Urothelium cell line (cell line): ENCODE measurements around the gene SENP7.
"Not testable (repeated sequence)": the region's sequence is repeated elsewhere in the genome, so short reads cannot be mapped to it uniquely, and the experiment has no call there.

Experiments
- DNase-seq: peaks from one replicate; pipeline ENCODE4 v3.0.0; 2011; ENCODE audit warnings: low spot score, mixed read lengths
- FAIRE-seq: peaks from 2 replicates; lab custom pipeline; 2011; peaks lifted over from hg19 to GRCh38; lab: Jason Lieb, UNC

The SENP7 gene

DNA sequence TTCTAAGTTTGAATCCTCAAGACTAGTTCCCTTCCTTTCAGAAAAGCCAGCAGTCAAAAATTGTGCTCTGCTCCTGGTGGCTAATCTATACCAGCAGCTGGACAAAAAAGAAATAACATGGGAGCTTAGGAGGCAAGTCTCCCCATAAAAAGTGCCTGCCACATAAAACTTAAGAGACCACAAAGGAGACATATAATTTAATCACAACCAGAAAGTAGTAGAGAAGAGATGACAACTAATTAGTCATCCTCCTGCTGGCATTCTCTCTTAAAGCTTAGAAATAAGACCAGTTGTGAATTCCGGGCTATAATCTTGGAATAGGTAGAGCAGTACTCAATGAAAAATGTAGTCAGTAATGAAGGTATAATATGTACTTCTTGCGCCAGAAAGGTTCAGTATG is 172.4 kb downstream of the SENP7 start:
- FAIRE-seq (no peak), DNase-seq (no peak)

DNA sequence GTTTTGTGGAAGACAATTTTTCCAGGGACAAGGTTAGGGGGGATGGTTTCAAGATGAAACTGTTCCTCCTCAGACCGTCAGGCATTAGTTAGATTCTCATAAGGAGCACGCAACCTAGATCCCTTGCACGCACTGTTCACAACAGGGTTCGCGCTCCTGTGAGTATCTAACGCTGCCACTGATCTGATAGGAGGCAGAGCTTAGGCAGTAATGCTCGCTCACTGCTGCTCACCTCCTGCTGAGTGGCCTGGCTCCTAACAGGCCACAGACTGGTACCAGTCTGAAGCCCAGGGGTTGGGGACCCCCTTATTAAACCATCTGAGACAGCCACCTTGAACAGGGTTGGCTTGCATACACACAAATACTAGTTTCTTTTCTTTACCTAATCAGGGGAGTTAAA is 179.1 kb downstream of the SENP7 start:
- no peak for DNase-seq
- peak; percentile 67 for FAIRE-seq

DNA sequence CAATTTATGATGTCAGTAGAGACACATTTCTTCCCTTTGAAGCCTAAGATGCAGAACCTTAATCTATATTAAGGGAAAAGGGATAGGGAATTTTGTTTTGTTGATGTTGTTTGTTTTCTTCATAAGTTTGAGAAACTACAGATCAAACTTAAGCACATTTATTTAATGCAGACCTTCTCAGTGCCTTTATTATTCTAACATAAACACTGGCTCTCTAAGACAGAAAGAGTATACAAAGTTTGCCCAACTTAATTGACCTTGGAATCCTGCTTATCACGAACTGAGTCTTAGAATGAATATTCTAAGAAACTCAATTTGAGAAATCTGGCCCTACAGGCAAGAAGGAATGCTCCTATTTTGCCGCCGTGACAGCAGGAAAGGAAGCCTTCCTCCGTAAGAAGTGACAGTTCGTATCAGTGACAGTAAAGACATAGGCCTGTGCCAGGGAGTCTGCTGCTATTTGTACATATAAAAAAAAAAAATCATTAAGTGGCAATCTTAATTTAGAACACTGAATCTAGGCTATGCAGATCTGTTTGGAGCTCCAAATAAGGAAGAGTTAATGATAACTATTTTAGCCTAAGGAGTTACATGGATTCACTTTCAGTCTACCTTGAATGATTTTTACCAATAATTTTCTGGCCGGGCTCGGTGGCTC is 183.9 kb downstream of the SENP7 start:
- DNase-seq (no peak), FAIRE-seq (no peak)

DNA sequence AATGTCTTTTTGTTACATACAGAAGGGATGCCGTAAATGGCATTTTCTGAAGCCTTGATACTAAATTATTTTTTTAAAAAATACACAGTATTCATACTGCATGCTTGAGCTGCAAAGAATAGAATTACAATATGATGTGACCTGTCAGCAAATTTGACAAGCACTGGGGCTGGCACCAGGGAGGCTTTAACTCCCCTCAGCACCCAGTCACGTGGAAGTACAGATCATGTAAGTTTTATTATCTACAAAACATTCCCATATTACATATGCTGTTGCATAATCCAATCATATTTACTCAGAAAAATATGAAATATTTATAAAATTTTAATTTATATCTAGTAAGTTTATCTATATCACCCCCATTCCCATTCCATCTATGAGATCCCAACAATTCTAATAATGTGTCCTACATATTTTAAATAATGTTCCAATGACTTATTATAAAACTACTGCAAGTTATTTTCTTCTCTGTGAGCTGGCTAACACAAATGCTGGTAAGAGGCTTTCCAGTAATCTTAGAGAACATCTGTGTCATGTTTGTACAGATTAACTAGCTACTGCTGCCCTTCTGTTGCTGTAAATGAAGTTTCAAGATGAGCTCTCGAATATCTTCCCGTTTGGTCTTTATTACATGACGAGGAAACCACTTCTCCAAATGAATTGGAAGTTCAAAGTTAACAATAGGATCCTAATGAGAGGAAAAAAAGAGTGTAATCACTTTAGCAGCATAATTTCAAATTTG is 187.4 kb downstream of the SENP7 start:
- FAIRE-seq = no peak

DNA sequence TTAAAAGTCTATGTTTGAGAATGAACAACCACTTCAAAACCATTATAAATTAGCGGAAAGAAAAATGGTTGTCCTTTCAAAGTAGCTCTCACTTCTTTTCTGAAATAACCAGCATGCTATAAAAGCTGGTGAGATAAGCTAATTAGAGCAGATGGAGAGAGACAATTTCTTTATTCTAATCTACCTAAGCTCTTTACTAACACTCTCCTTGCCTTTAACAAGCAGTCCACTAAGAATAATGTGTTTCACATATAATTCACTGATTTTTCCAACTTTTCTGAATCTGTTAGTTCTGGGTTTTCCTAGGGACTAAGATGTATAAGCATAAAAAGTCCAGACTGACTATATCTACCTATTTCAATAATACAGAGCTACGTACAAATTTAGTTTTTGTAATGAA is 192.5 kb downstream of the SENP7 start, which contains the start of gene IMPG2:
IMPG2 (minus strand) TSS at position 101 of the 400 bp plus-strand sequence. CDS start 203 bp downstream, outside the sequence.
- DNase-seq (no peak), FAIRE-seq (no peak)

More for the DNA sequence above, 187.4 kb downstream of the SENP7 start:
- no peak for DNase-seq

DNA sequence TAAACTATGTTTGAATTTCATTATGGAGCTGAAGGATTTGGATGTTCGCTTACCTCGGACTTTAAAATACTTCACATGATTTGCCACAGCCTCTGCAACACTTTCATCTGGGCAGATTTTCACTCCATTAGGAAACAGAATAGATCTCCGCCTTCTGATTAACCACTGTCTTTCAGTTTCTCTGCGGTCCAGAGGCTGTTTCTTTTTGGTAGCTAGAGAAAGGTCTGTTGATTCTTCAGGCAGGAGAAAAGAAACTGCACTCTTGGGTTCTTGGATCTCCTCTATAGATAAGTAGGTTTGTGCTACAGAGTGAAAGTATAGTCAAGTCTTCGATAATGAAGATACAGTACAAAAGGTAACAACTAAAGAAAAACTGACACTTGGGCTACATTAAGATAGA is 193.5 kb downstream of the SENP7 start:
- no peak for DNase-seq
- FAIRE-seq = no peak

DNA sequence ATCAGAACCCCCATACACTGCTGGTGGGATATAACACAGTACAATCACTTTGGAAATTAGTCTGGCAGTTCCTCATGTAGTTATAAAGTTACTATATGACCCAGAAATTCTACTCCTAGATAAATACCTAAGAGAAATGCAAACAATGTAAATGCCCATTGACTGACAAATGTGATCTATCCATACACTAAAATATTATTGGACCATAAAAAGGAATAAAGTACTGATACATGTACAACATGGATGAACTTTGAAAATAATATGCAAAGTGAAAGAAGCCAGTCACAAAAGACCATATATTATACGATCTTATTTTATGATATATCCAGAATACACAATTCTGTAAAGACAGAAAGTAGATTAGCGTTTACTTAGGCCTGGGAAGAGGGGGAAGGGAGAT is 200.5 kb downstream of the SENP7 start:
- DNase-seq (no peak), FAIRE-seq (no peak)

DNA sequence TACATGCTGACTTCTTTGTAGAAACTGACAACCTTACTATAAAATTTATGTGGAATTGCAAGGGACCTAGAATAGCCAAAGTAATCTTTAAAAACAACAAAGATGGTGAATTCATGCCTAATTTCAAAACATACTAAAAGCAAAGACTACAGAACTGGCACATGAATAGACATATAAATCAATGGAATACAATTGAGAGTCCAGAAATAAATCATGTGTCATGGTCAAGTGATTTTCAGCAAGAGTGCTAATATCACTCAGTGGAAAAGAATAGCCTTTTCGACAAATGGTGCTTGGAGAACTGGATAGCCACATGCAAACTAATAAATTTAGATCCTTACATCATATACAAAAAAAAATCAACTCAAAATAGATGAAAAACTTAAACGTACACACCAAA is 201.3 kb downstream of the SENP7 start:
- FAIRE-seq = no peak
- DNase-seq = no peak

DNA sequence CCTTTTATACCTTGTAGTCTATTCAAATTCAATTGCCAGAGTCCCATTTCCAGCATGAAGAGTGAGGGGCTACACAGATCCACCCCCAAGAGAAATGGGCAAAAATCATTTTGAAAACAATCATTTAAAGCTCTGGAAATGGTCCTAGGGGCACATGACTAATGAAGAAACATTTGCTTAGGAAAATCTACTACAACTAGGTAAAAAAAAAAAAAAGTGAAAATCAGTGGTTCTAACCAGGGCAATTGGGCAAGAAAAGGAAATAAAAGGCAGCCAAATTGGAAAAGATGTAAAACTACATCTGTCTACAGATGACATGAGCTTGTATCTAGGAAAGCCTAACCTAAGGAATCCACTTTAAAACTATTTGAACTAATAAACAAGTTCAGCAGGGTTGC is 202.0 kb downstream of the SENP7 start:
- FAIRE-seq = no peak
- DNase-seq = no peak

DNA sequence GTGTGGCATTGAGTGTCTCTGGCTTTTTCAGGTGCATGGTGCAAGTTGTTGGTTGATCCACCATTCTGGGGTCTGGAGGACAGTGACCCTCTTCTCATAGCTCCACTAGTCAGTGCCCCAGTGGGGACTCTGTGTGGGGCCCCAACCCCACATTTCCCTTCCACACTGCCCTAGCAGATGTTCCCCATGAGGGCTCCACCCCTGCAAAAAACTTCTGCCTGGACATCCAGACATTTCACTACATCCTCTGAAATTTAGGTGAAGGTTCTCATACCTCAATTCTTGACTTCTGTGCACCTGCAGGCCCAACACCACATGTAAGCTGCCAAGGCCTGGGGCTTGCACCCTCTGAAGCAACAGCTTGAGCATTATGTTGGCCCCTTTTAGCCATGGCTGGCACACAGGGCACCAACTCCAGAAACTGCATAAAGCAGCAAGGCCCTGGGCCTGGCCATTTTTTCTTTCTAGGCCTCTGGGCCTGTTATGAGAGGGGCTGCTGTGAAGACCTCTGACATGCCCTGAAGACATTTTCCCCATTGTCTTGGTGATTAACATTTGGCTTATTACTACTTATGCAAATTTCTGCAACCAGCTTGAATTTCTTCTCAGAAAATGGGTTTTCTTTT is 204.8 kb downstream of the SENP7 start:
- not testable (repeated sequence) for FAIRE-seq, DNase-seq

DNA sequence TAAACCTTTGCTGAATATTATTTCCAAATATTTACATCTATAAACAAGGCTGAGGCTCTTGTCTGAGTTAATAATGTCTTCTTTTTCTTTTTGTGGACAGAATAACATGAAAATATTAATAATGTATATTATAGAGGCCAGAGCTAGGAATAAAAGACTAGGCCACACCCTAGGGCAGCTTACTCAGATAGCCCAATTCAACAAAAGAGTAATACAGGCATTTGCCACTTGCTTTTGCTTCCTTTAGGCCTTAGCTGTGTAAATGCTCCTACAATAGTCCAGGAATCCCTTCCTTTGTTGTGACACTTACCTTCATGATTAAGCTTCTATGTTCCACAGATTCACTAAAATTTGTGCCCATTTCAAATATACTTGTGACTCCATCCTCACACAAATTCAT is 209.2 kb downstream of the SENP7 start:
- no peak for DNase-seq
- no peak for FAIRE-seq

DNA sequence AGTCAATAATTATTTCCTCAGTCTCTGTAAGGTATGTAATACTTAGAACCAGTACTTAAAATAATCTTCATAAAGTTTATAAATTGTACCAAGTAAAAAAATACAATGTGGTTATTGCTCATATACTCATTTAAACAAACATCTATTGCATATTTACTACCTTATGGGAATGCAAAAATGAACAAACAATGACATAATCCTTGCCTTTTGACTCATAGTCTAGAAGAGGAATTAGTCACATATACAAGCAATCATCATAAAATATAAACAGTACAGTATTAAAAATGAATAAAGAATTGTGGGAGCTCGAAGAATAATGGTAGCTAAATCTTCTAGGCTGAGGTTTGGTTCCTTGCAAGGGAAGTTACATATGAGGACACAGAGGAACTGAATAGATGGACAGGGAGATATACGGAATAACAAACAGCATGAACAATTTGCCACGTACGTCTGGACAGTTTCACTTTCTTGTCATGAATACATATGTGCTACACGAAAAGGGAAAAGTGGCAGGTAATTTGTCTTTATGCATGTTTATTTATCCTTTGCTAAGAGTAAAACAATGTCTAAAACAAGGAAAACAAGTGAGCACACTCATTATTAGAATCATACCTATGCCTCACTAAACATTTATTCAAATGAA is 209.8 kb downstream of the SENP7 start:
- DNase-seq (no peak), FAIRE-seq (no peak)

DNA sequence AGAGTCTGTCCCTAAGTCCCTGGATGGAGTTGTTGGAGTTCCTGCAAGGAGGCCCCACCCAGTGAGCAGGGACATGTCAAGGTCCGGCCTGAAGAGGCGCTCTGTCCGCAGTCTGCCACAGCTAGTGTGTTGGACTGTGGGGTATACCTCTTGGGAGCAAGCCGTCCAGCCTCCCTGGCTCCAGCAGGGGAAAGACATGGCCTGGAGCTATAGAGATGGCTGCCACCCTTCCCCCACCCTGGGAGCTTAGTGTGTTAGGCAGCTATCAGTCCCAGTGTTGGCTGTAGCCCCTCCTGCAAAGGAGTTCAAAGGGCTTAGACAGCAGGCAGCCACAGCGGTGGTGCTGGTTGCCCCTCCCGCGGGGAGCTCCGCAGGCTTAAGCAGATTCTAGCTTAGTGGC is 212.9 kb downstream of the SENP7 start:
- FAIRE-seq (no peak), DNase-seq (no peak)

DNA sequence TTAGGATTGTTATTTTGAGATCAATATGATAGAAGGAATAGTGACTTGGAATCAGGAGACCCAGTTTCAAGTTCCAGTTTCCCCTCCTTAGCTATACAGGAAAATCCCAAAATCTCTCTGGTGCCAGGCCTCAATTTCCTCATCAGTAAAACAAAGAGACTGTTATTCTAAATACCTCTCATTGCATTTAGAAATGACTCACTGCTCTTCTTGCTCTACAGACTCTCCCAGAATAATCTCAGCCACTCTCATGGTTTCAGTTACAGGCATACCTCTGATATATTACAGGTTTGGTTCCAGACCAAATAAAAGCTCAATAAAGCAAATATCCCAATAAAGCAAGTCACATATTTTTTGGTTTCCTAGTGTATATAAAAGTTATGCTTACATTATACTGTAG is 221.0 kb downstream of the SENP7 start:
- FAIRE-seq = no peak
- DNase-seq = no peak

DNA sequence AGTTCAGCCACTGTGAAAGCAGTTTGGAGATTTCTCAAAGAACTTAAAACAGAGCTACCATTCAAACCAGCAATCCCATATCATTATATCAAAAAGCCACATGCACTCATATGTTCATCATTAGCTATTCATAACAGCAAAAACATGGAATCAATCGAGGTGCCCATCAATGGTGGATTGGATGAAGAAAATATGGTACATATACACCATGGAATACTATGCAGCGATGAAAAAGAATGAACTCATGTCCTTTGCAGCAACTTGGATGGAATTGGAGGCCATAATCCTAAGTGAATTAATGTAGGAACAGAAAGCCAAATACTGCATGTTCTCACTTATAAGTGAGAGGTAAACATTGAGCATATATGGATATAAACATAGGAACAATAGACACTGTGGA is 224.7 kb downstream of the SENP7 start:
- DNase-seq = no peak
- FAIRE-seq = peak; percentile 46

DNA sequence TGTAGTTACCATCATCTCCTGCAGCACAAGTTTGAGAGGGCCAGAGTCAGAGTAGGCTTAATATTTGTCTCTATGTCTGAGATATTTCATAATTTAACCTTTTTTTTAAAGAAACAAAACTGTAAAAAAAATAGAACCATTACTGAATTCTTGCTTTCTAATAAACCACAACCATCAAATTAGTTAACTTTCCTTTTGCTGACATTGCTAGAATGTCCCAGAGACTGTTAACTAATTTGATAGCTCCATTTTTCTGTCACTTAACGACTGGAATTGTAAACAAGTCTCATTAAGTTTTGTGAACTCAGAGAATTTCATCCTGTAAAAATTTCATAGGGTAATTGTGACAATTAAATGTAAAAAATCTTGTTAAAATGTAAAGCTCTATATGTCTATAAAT is 228.3 kb downstream of the SENP7 start:
- no peak for FAIRE-seq
- DNase-seq = no peak

DNA sequence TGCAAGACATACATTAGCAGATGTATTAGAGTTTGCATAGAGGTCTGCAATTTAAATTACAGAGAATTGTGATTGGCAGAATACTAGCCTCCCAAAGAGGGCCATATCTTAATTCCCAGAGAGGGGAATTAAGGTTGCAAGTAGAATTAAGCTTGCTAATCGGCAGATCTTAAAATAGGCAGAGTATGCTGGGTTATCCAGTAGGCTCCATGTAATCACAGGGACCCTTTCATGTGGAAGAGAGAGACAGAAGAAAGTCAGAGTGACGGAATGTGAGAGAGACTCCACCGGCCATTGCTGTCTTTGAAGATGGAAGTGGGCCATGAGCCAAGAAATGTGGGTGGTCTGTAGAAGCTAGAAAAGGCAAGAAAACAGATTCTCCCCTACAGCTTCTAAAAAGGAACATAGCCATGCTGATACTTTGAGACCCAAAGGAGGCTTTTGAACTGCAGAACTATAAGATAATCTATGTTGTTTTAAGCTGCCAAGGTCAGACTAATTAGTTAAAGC is 231.4 kb downstream of the SENP7 start:
- FAIRE-seq (no peak), DNase-seq (no peak)

DNA sequence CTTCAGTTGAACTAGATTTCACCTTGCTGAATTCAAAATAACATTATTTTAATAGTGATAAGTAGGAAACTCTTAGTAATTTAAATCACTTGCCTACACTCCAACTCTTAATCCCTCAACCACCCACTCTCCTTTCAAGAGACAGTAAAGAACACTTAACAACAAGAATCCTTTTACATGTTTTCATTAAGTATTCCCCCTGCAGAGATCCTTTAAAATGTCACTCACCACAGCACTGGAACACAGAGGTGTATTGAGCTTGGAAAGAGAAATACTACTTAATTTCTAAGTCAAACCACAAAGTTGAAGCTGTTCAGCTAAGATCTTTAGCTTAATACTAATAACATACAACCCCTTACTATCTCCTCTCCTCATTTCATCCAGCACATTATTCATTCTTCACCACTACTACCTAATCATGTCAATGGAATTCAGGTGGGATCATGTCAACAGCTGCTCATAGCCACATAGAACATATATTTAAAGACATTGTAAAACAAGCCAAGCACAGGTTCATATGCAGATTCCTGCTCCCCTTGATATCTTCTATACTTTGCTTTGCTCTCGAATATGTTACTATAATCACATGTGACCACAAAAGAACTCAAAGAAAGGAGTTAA is 233.1 kb downstream of the SENP7 start:
- DNase-seq = no peak
- FAIRE-seq = no peak

DNA sequence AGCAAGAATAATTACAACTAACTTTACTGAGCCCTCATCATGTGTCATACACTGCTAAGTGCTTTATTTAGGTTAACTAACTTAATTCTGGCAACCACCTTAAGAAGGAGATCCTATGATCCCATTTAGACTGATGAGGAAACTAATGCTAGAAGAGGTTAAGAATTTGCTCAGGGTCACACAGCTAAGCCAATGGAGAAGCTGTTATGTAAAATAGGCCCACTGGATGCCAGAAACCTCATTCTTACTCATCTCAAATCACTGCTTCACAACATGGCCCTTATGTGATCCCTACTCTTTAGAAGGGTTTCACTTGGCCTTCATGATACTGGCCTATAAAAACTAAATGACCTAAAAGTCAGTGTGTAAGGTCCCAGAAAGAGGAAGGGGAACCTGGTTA is 233.8 kb downstream of the SENP7 start:
- no peak for DNase-seq
- FAIRE-seq = no peak

DNA sequence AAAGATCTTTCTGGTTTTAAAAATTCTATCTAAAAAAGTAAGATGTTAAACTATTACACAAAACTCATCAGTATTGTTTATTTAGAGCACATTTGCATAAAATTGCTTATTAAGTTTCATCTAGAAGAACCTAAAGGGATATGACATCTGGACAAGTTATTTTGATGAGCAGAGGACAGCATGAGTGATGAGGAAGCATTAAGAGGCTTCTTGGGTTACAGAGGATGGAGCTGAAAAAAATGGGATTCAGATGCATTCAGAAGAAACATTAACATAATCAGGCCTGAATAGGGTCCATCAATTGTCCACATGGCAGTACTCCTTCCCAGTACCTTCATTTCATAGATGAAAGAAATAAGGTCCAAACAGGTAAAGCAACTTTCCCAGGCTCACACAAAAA is 234.3 kb downstream of the SENP7 start:
- DNase-seq (no peak), FAIRE-seq (no peak)
